ENCODE measurements around the gene SORCS2.

The SORCS2 gene

GRCh38 chr4:7546152-7546808 lies 353.9 kb downstream of the SORCS2 start:
- ChIA-PET CTCF (no interaction called here), POLR2A (no interaction called here)
- no peak for DNase-seq (ENCODE audit: extremely low spot score)
- TF ChIP-seq TARDBP (IDR thresholded peaks at IDR 0.05), result no peak
- no peak for TF ChIP-seq SUZ12 (IDR thresholded peaks at IDR 0.05)
- TF ChIP-seq SP1 (IDR thresholded peaks at IDR 0.05), result no peak

DNA sequence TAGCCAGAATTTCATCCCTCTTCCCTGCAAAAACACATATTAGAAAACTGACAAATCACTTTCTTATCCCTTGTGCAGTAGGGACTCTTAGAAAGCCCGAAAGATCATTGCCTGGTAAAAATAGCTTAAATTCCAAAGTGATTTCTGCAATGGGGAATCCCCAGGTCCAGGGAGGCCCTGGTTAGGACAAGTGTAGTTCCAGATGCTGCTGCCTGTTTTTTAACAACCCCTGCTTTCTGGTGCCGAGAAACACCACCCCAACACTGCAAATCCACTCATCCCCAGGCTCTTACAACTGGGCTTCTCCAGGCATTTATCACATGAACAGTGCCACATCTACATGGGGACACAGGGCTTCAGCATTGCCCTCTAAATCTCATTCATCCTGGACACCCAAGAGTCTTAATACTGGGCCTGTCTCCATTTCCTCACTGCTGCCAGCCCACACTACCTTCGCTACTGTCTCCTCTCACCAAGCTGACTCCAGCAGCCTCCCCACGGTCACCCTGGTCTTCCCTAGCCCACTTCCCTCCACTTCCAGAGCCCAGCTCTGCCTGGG lies 354.6 kb downstream of the SORCS2 start:
- no peak for DNase-seq (ENCODE audit: extremely low spot score)
- ChIA-PET CTCF (no interaction called here), POLR2A (no interaction called here)
- TF ChIP-seq HDGF (IDR thresholded peaks at IDR 0.05; ENCODE audit: borderline replicate concordance) (no peak), FOXA1 (IDR thresholded peaks at IDR 0.05) (no peak), LEF1 (IDR thresholded peaks at IDR 0.05; ENCODE audit: borderline replicate concordance) (no peak), TARDBP (IDR thresholded peaks at IDR 0.05) (no peak), NFRKB (IDR thresholded peaks at IDR 0.05) (no peak), FOXK2 (IDR thresholded peaks at IDR 0.05) (no peak), SP1 (IDR thresholded peaks at IDR 0.05) (no peak), FOXM1 (IDR thresholded peaks at IDR 0.05; ENCODE audit: borderline replicate concordance) (no peak), BHLHE40 (IDR thresholded peaks at IDR 0.05; ENCODE audit: borderline replicate concordance) (no peak), ARNT (IDR thresholded peaks at IDR 0.05) (no peak), SUZ12 (IDR thresholded peaks at IDR 0.05) (no peak), CTBP1 (IDR thresholded peaks at IDR 0.05; ENCODE audit: borderline replicate concordance) (no peak), ZNF384 (IDR thresholded peaks at IDR 0.05) (no peak)
- TF ChIP-seq, protein P1, sequence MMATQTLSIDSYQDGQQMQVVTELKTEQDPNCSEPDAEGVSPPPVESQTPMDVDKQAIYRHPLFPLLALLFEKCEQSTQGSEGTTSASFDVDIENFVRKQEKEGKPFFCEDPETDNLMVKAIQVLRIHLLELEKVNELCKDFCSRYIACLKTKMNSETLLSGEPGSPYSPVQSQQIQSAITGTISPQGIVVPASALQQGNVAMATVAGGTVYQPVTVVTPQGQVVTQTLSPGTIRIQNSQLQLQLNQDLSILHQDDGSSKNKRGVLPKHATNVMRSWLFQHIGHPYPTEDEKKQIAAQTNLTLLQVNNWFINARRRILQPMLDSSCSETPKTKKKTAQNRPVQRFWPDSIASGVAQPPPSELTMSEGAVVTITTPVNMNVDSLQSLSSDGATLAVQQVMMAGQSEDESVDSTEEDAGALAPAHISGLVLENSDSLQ (IDR thresholded peaks at IDR 0.05), result no peak

GRCh38 chr4:7547368-7548040 lies 355.2 kb downstream of the SORCS2 start:
- DNase-seq (ENCODE audit: extremely low spot score), result no peak
- POLR2A ChIA-PET, result no interaction called here
- TF ChIP-seq NFRKB (IDR thresholded peaks at IDR 0.05) (no peak), LEF1 (IDR thresholded peaks at IDR 0.05; ENCODE audit: borderline replicate concordance) (no peak), FOXK2 (IDR thresholded peaks at IDR 0.05) (no peak), ZNF384 (IDR thresholded peaks at IDR 0.05) (no peak), FOXM1 (IDR thresholded peaks at IDR 0.05; ENCODE audit: borderline replicate concordance) (no peak), SP1 (IDR thresholded peaks at IDR 0.05) (no peak), ELF4 (IDR thresholded peaks at IDR 0.05) (no peak), L3MBTL2 (conservative IDR thresholded peaks at IDR 0.05) (no peak), HDGF (IDR thresholded peaks at IDR 0.05; ENCODE audit: borderline replicate concordance) (no peak), CTBP1 (IDR thresholded peaks at IDR 0.05; ENCODE audit: borderline replicate concordance) (no peak), ARNT (IDR thresholded peaks at IDR 0.05) (no peak)
- TF ChIP-seq, protein P1 (IDR thresholded peaks at IDR 0.05), result no peak
- CTCF ChIA-PET, result no interaction called here

DNA sequence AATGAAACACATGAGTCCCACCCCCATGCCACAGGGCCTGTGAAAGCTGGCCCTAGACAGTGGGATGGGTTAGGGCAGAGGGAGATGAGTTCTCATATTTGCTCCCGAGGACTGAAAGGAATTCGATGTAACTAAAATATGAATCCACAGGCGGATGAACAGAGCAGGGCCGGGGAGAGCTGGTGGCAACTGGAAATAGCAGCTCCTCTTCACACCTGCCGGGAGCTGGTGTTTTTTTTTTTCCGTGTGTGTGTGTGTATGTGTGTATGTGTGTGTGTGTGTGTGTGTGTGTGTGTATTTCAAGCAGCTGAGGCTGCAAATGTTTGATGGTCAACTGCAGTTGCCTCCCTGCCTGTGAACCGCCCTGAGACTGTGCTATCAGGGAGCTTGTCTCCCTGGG lies 357.5 kb downstream of the SORCS2 start:
- CTCF ChIA-PET, result no interaction called here
- no peak for TF ChIP-seq HDGF (IDR thresholded peaks at IDR 0.05; ENCODE audit: borderline replicate concordance)
- no peak for TF ChIP-seq FOXA1 (IDR thresholded peaks at IDR 0.05)
- no peak for TF ChIP-seq BHLHE40 (IDR thresholded peaks at IDR 0.05; ENCODE audit: borderline replicate concordance)
- TF ChIP-seq, protein P1 (IDR thresholded peaks at IDR 0.05), result no peak
- no peak for TF ChIP-seq CTBP1 (IDR thresholded peaks at IDR 0.05; ENCODE audit: borderline replicate concordance)
- TF ChIP-seq L3MBTL2 (conservative IDR thresholded peaks at IDR 0.05), result no peak
- no peak for TF ChIP-seq ELF4 (IDR thresholded peaks at IDR 0.05)
- TF ChIP-seq LEF1 (IDR thresholded peaks at IDR 0.05; ENCODE audit: borderline replicate concordance), result no peak
- TF ChIP-seq TARDBP (IDR thresholded peaks at IDR 0.05), result no peak
- TF ChIP-seq NFRKB (IDR thresholded peaks at IDR 0.05), result no peak
- no peak for TF ChIP-seq SUZ12 (IDR thresholded peaks at IDR 0.05)
- TF ChIP-seq ZNF384 (IDR thresholded peaks at IDR 0.05), result no peak
- TF ChIP-seq SP1 (IDR thresholded peaks at IDR 0.05), result no peak
- TF ChIP-seq FOXM1 (IDR thresholded peaks at IDR 0.05; ENCODE audit: borderline replicate concordance), result no peak
- no peak for TF ChIP-seq ARNT (IDR thresholded peaks at IDR 0.05)
- no peak for TF ChIP-seq FOXK2 (IDR thresholded peaks at IDR 0.05)
- DNase-seq (ENCODE audit: extremely low spot score), result no peak
- POLR2A ChIA-PET, result no interaction called here

DNA sequence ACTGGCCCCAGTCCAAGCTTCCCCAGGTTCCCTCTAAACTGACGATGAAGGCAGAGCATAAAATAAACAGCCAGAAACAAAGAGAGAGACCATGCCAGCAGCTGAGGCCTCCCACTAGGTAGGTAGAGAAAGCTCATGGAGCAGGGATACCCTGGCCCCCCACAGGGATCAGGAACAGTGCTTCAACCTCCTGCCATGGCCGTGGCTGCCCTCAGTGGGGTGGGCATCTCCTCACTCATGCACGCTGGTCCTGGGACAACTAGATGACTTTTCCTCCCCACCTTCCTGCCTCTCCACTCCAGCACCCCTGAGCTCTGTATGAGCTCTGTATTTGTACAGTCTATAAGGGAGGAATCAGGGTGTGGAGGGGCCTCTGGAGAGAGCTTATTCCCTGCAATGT lies 360.1 kb downstream of the SORCS2 start:
- DNase-seq (ENCODE audit: extremely low spot score), result no peak
- ChIA-PET POLR2A (no interaction called here), CTCF (no interaction called here)
- TF ChIP-seq CTBP1 (IDR thresholded peaks at IDR 0.05; ENCODE audit: borderline replicate concordance) (no peak), BHLHE40 (IDR thresholded peaks at IDR 0.05; ENCODE audit: borderline replicate concordance) (no peak), ZNF384 (IDR thresholded peaks at IDR 0.05) (no peak), HDGF (IDR thresholded peaks at IDR 0.05; ENCODE audit: borderline replicate concordance) (no peak), ELF4 (IDR thresholded peaks at IDR 0.05) (no peak), FOXA1 (IDR thresholded peaks at IDR 0.05) (no peak), NFRKB (IDR thresholded peaks at IDR 0.05) (no peak), FOXM1 (IDR thresholded peaks at IDR 0.05; ENCODE audit: borderline replicate concordance) (no peak), TARDBP (IDR thresholded peaks at IDR 0.05) (no peak), SUZ12 (IDR thresholded peaks at IDR 0.05) (no peak), FOXK2 (IDR thresholded peaks at IDR 0.05) (no peak), SP1 (IDR thresholded peaks at IDR 0.05) (no peak), L3MBTL2 (conservative IDR thresholded peaks at IDR 0.05) (no peak), ARNT (IDR thresholded peaks at IDR 0.05) (no peak), LEF1 (IDR thresholded peaks at IDR 0.05; ENCODE audit: borderline replicate concordance) (no peak)
- TF ChIP-seq, protein P1 (IDR thresholded peaks at IDR 0.05), result no peak
